Lung (tissue), 12 donors: ENCODE results near the gene AQP6. TPM values are rescaled to one million over a fixed set of nuclear protein-coding genes. Genes with fewer than 3 reads are reported as not detected.

Experiments used
- ATAC-seq: fragments of 200-7000 bp; cut with Tn5 transposase; one replicate; pipeline ENCODE4 v1.9.1; 2020; ENCODE audit warnings: moderate number of reproducible peaks; ENCODE audit not compliant: insufficient read depth, low FRiP score
- DNase-seq, 3 donors: peaks; one replicate each; pipeline ENCODE4 v3.0.0-alpha.2; 2013 to 2017
- H3K27ac ChIP-seq, 2 donors: one replicate each; pipeline ENCODE4 v1.5.1; 2013; ENCODE audit warnings: mild to moderate bottlenecking in 2 of 2, moderate library complexity in 2 of 2, control low read depth in 1 of 2, inconsistent platforms in 1 of 2, low read depth in 1 of 2, low read length in 1 of 2
- H3K27me3 ChIP-seq, 3 donors: one replicate each; pipeline ENCODE4 v1.5.1; 2013; ENCODE audit warnings: low read length in 2 of 3; ENCODE audit not compliant: control insufficient read depth in 3 of 3, insufficient read depth in 3 of 3
- H3K36me3 ChIP-seq, 4 donors: one replicate each; pipeline ENCODE4 v1.5.1; 2013; ENCODE audit warnings: low read length in 4 of 4, mild to moderate bottlenecking in 1 of 4, moderate library complexity in 1 of 4; ENCODE audit not compliant: control insufficient read depth in 4 of 4, insufficient read depth in 4 of 4
- H3K4me1 ChIP-seq, 5 donors: one replicate each; pipeline ENCODE4 v1.5.1; 2013; ENCODE audit warnings: low read length in 5 of 5, mild to moderate bottlenecking in 2 of 5, moderate library complexity in 1 of 5; ENCODE audit not compliant: control insufficient read depth in 5 of 5, insufficient read depth in 5 of 5
- H3K4me3 ChIP-seq: one replicate; pipeline ENCODE4 v1.5.1; 2013; ENCODE audit warnings: mild to moderate bottlenecking, control low read depth, moderate library complexity
- H3K9ac ChIP-seq, 2 donors: one replicate each; pipeline ENCODE4 v1.5.1; 2013; ENCODE audit warnings: low read length in 2 of 2, control low read depth in 1 of 2; ENCODE audit not compliant: insufficient read depth in 1 of 2
- H3K9me3 ChIP-seq, 4 donors: one replicate each; pipeline ENCODE4 v1.5.1; 2013; ENCODE audit warnings: low read length in 3 of 4, mild to moderate bottlenecking in 1 of 4, moderate library complexity in 1 of 4; ENCODE audit not compliant: control insufficient read depth in 4 of 4, insufficient read depth in 3 of 4
- CTCF ChIP-seq: IDR thresholded peaks from 2 replicates; pipeline ENCODE4 v1.5.1; 2012; ENCODE audit warnings: mild to moderate bottlenecking; ENCODE audit errors: control extremely low read depth, extremely low read depth
- WGBS, 2 donors: extraction: QIAGEN DNeasy Blood & Tissue Kit; methylation state at CpG; one replicate each; pipeline ENCODE4 v1.1.7; 2013; 5-methylcytosine and 5-hydroxymethylcytosine counted together
- polyA plus RNA-seq, 2 donors: library from polyadenylated mRNA; stranded (reverse); fragments of 200-250 nt; gene quantifications; one replicate each; pipeline ENCODE4 v1.2.1, GENCODE V29; 2013
- total RNA-seq, 2 donors: library from RNA; depleted of rRNA in 1 of 2; stranded (reverse); fragments of >200 nt in 1 of 2; gene quantifications; one replicate each; pipeline ENCODE4 v1.2.1, GENCODE V29; 2014 to 2021
- donor health status: control.
- donor health status: control.
- donor health status: Bipolar disorder and iron deficiency.
- donor health status: healthy.
- donor health status: DM: yes; HTN: yes; CAD: no.

Gene AQP6
- total and polyA plus RNA-seq, 4 donors, result 0.03 to 0.40 (median 0.19) TPM

GRCh38 chr12:49936925-49937324 lies 35.8 kb upstream of the AQP6 start:
- Histone ChIP-seq H3K4me1 (peaks cover 0 to 5% (median 0%) of the 10 kb centered on the region in 5 donors), H3K36me3 (no peaks in the 10 kb centered on the region), H3K4me3 (no peak overlapping the region), H3K9me3 (no peaks in the 10 kb centered on the region), H3K27me3 (no peaks in the 10 kb centered on the region), H3K9ac (no peak overlapping the region), H3K27ac (no peak overlapping the region)
- DNase-seq (no peak), ATAC-seq (no peak)
- 81 to 90% methylated on average over 3 of the region's 3 CpGs for WGBS, 2 donors
- TF ChIP-seq CTCF, result no peak

GRCh38 chr12:49937639-49938300 lies 35.0 kb upstream of the AQP6 start:
- 81 to 82% methylated on average over 8 of the region's 8 CpGs for WGBS, 2 donors

GRCh38 chr12:49939307-49939706 lies 33.4 kb upstream of the AQP6 start:
- ATAC-seq (no peak), DNase-seq (peak in 1 of 3 donors; percentile 34)
- Histone ChIP-seq H3K36me3 (no peaks in the 10 kb centered on the region), H3K27me3 (no peaks in the 10 kb centered on the region), H3K27ac (no peak overlapping the region), H3K4me1 (peaks cover 0 to 10% (median 0%) of the 10 kb centered on the region in 5 donors), H3K4me3 (no peak overlapping the region), H3K9me3 (no peaks in the 10 kb centered on the region), H3K9ac (no peak overlapping the region)
- TF ChIP-seq CTCF, result no peak

More at GRCh38 chr12:49937639-49938300, 35.0 kb upstream of the AQP6 start:
- no peak for TF ChIP-seq CTCF
- H3K27me3 ChIP-seq, result no peaks in the 10 kb centered on the region
- H3K9ac ChIP-seq, result no peak overlapping the region
- no peak overlapping the region for H3K4me3 ChIP-seq
- H3K4me1 ChIP-seq, result peaks cover 0 to 5% (median 0%) of the 10 kb centered on the region in 5 donors
- no peaks in the 10 kb centered on the region for H3K36me3 ChIP-seq
- DNase-seq, result no peak
- no peak overlapping the region for H3K27ac ChIP-seq
- no peaks in the 10 kb centered on the region for H3K9me3 ChIP-seq
- ATAC-seq, result no peak

GRCh38 chr12:49939707-49940106 lies 33.0 kb upstream of the AQP6 start:
- Histone ChIP-seq H3K9me3 (no peaks in the 10 kb centered on the region), H3K27ac (no peak overlapping the region), H3K4me1 (peaks cover 0 to 10% (median 0%) of the 10 kb centered on the region in 5 donors), H3K36me3 (no peaks in the 10 kb centered on the region), H3K4me3 (no peak overlapping the region), H3K27me3 (peaks cover 0 to 3% (median 0%) of the 10 kb centered on the region in 3 donors), H3K9ac (no peak overlapping the region)
- no peak for TF ChIP-seq CTCF
- WGBS, 2 donors, result 89 to 92% methylated on average over 1 of the region's 1 CpG
- ATAC-seq, result no peak
- DNase-seq, result no peak
